Transverse colon (tissue), 4 donors: ENCODE results near the gene PSMA3. TPM values are rescaled to one million over a fixed set of nuclear protein-coding genes. Genes with fewer than 3 reads are reported as not detected.

Source experiments
- DNase-seq: peaks from one replicate; pipeline ENCODE4 v3.0.0-alpha.2; 2019
- H3K27ac ChIP-seq, 4 donors: fragments of 200-600 bp; sonication (generic); 2 replicates each; pipeline ENCODE4 v1.5.1; 2016 to 2018; ENCODE audit warnings: inconsistent platforms in 4 of 4
- H3K27me3 ChIP-seq: fragments of 200-600 bp; sonication (generic); 2 replicates; pipeline ENCODE4 v1.5.1; 2017; ENCODE audit warnings: inconsistent platforms
- H3K36me3 ChIP-seq, 4 donors: fragments of 200-600 bp; sonication (generic); 2 replicates each; pipeline ENCODE4 v1.5.1; 2017 to 2019; ENCODE audit warnings: inconsistent platforms in 4 of 4
- H3K4me1 ChIP-seq, 4 donors: fragments of 200-600 bp; sonication (generic); 2 replicates each; pipeline ENCODE4 v1.5.1; 2017 to 2020; ENCODE audit warnings: inconsistent platforms in 4 of 4
- H3K4me3 ChIP-seq, 4 donors: fragments of 200-600 bp; sonication (generic); 1 replicate in 1 of 4; 2 replicates in 3 of 4; pipeline versions ENCODE4 v1.5.1 to v1.6.1; 2017 to 2019; ENCODE audit warnings: inconsistent platforms in 4 of 4
- H3K9me3 ChIP-seq, 2 donors: fragments of 200-600 bp; sonication (generic); 2 replicates each; pipeline ENCODE4 v1.5.1; 2017 to 2019; ENCODE audit warnings: inconsistent platforms in 2 of 2
- EP300 ChIP-seq: sonication (generic); formaldehyde crosslinking; IDR thresholded peaks from one replicate; pipeline ENCODE4 v1.6.1; 2017; ENCODE audit warnings: antibody characterized with exemption, low read depth
- POLR2A ChIP-seq: fragments of 450-650 bp; IDR thresholded peaks from one replicate; pipeline ENCODE4 v1.6.1; 2016; ENCODE audit warnings: antibody characterized with exemption, mild to moderate bottlenecking, moderate library complexity
- POLR2AphosphoS5 ChIP-seq, 3 donors: sonication (generic); formaldehyde crosslinking; IDR thresholded peaks; one replicate each; pipeline ENCODE4 v1.6.1; 2016; ENCODE audit warnings: antibody characterized with exemption in 3 of 3
- WGBS, 2 donors: methylation state at CpG; one replicate each; pipeline ENCODE4 v1.1.5; 2018; ENCODE audit warnings: low coverage in 1 of 2; 5-methylcytosine and 5-hydroxymethylcytosine counted together
- in situ Hi-C, 4 donors: fragments of 200-750 bp; cut with MboI; loops; one replicate each; pipeline versions ENCODE4 v1.15.0 to v1.15.1; 2017; ENCODE audit warnings: low sequenced_read_pairs in 3 of 4, low pct_ligation_motif_present in 1 of 4, low pct_unique_long_range_greater_than_20kb in 1 of 4
- intact Hi-C: fragments of 100-400 bp; cut with DNase I; formaldehyde crosslinking; loops from one replicate; pipeline ENCODE4 v1.15.1; 2023; ENCODE audit warnings: low total_unique reads
- total RNA-seq, 4 donors: library from RNA; depleted of rRNA; stranded (reverse); fragments of >200 nt; gene quantifications; one replicate each; pipeline ENCODE4 v1.1.0, GENCODE V29; 2016
- TF ChIP-seq, protein P1 (sequence below), 5 experiments: fragments of 200-600 bp in 3 of 5; fragments of 450-650 bp in 2 of 5; sonication (generic) in 3 of 5; IDR thresholded peaks; 1 replicate in 2 of 5; 2 replicates in 3 of 5; pipeline ENCODE4 v1.5.1; 2016 to 2017; ENCODE audit warnings: antibody characterized with exemption in 5 of 5, inconsistent platforms in 3 of 5, mild to moderate bottlenecking in 2 of 5, moderate library complexity in 1 of 5

The PSMA3 gene
- total RNA-seq, 4 donors from 2014 or later, result 38.5 to 87.3 (median 80.3) TPM

DNA sequence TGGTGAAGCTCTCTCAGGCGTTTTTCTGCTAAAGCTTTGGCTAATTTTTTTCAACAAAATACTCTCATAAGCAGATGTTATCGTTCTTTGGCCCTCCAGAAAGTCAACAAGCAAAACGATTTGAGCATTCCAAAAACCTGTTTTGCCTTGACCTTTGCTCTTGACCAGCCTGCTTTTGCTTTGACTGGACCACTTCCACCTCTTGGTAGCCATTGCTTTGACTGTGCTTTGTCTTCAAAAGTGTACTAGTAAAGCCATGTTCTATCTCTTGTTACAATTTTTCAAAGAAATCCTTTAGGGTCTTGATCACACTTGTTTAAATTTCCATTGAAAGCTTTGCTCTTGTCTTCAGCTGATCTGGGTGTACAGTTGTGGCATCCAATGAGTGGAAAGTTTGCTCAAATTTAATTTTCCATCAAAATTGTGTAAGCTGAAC is 43.0 kb downstream of the PSMA3 start:
- Histone ChIP-seq H3K4me3 (no peak overlapping the region), H3K36me3 (peaks cover 0 to 56% (median 20%) of the 10 kb centered on the region in 4 donors), H3K27ac (no peak overlapping the region), H3K4me1 (peaks cover 7 to 37% (median 9%) of the 10 kb centered on the region in 4 donors), H3K27me3 (no peaks in the 10 kb centered on the region), H3K9me3 (no peaks in the 10 kb centered on the region)
- DNase-seq, result no peak
- in situ Hi-C loops, result no loop called here
- intact Hi-C loops, result no loop called here
- 58 to 100% methylated on average over 1 to 3 of the region's 3 CpGs for WGBS, 2 donors
- TF ChIP-seq, protein P1, sequence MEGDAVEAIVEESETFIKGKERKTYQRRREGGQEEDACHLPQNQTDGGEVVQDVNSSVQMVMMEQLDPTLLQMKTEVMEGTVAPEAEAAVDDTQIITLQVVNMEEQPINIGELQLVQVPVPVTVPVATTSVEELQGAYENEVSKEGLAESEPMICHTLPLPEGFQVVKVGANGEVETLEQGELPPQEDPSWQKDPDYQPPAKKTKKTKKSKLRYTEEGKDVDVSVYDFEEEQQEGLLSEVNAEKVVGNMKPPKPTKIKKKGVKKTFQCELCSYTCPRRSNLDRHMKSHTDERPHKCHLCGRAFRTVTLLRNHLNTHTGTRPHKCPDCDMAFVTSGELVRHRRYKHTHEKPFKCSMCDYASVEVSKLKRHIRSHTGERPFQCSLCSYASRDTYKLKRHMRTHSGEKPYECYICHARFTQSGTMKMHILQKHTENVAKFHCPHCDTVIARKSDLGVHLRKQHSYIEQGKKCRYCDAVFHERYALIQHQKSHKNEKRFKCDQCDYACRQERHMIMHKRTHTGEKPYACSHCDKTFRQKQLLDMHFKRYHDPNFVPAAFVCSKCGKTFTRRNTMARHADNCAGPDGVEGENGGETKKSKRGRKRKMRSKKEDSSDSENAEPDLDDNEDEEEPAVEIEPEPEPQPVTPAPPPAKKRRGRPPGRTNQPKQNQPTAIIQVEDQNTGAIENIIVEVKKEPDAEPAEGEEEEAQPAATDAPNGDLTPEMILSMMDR (IDR thresholded peaks at IDR 0.05), result no peak
- no peak for TF ChIP-seq POLR2A
- TF ChIP-seq POLR2AphosphoS5 (IDR thresholded peaks at IDR 0.05), result no peak
- TF ChIP-seq EP300, result no peak

DNA sequence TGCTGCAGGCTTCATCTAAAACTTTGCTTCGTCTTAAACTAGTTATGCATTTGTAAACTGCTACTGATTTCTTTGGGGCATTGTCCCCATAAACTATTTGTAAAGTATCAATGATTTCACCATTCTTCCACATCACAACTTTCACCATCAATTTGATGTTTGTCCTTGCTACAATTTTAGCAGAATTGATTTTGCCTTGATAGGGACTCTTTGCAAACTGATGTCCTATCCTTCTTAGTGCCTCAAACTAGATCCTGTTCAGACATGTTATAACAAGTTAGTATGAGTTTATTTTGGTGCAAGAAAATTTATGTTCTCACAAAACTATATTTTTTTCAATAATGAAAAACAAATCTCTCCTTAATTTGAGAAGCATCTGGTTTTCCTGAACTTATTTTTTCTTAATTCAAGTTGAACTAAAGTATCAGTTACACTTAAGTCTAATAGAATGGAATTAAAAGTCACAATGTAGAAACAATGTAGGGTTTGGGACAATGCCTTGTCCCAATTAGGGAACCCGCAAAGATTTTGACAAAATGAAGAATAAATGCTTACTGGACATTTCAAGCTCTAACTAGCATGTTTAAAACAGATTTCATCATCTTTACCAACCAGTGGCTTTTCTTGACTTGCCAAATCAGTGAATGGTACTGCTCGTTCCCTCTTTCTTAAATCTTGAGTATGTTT is 43.6 kb downstream of the PSMA3 start:
- Histone ChIP-seq H3K9me3 (no peaks in the 10 kb centered on the region), H3K27me3 (no peaks in the 10 kb centered on the region), H3K27ac (no peak overlapping the region), H3K4me1 (peaks cover 2 to 30% (median 6%) of the 10 kb centered on the region in 4 donors), H3K36me3 (peaks cover 0 to 60% (median 24%) of the 10 kb centered on the region in 4 donors), H3K4me3 (no peak overlapping the region)
- intact Hi-C loops (no loop called here), in situ Hi-C loops (no loop called here)
- no peak for DNase-seq
- WGBS, 2 donors, result 60 to 80% methylated on average over 3 of the region's 3 CpGs
- TF ChIP-seq POLR2AphosphoS5 (IDR thresholded peaks at IDR 0.05), result no peak
- TF ChIP-seq EP300, result no peak

DNA sequence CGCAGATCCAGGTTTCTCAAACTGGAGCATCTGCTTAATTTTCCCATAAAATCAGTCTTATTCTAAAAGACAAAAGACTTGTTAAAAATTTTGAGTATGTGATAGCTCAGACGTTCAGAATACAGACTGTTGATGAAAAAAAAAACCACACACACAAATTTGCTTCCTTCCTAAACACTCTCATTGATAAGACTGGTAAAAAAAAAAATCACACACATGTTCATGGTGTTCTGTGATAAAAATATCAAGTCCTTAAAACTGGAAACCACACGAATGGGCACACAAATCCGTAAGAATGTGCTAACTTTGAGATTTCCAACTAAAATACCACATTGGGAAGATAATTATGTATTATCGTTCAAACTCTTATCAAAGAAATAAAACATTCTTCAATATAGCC is 47.0 kb downstream of the PSMA3 start:
- Histone ChIP-seq H3K36me3 (peaks cover 0 to 43% (median 16%) of the 10 kb centered on the region in 4 donors), H3K9me3 (no peaks in the 10 kb centered on the region), H3K4me1 (peaks cover 4 to 32% (median 9%) of the 10 kb centered on the region in 4 donors), H3K27me3 (no peaks in the 10 kb centered on the region), H3K27ac (no peak overlapping the region), H3K4me3 (no peak overlapping the region)
- DNase-seq, result no peak
- TF ChIP-seq, protein P1 (IDR thresholded peaks at IDR 0.05), result no peak
- in situ Hi-C loops, result loop anchor here in 2 of 4 donors (10.0 kb wide), 1 partner anchor 47 kb away; the partner anchor contains the start of gene PSMA3 (in 2 of the 2)
- intact Hi-C loops, result loop anchor here (10.0 kb wide), 1 partner anchor 47 kb away; the partner anchor contains the start of gene PSMA3
- 68 to 69% methylated on average over 5 of the region's 5 CpGs for WGBS, 2 donors

DNA sequence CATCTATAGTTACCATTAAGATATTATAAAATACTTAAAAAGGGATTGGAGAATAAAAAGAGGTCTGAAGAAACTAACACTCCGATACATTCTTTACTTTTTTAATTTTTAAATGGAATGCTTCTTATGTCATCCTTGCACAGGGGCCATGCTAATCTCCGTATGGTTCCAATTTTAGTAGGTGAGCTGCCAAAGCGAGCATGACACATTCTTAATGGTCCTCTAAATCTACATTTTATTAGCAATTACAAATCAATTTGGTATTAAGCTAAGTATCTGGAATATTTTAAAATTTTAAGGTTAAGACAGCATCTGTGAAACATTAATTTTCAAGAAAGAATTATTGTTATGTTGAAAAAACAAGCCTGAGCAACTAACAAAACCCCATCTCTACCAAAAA is 47.5 kb downstream of the PSMA3 start:
- DNase-seq, result no peak
- TF ChIP-seq POLR2A, result no peak
- no peak for TF ChIP-seq EP300
- no peak for TF ChIP-seq POLR2AphosphoS5 (IDR thresholded peaks at IDR 0.05)
- TF ChIP-seq, protein P1 (IDR thresholded peaks at IDR 0.05), result no peak
- WGBS, 2 donors, result 85 to 93% methylated on average over 3 of the region's 3 CpGs
- peaks cover 4 to 35% (median 11%) of the 10 kb centered on the region in 4 donors for H3K4me1 ChIP-seq
- H3K9me3 ChIP-seq, result no peaks in the 10 kb centered on the region
- H3K36me3 ChIP-seq, result peaks cover 0 to 39% (median 16%) of the 10 kb centered on the region in 4 donors
- no peaks in the 10 kb centered on the region for H3K27me3 ChIP-seq
- in situ Hi-C loops (loop anchor here in 2 of 4 donors (10.0 kb wide), 1 partner anchor 47 kb away; the partner anchor contains the start of gene PSMA3 (in 2 of the 2)), intact Hi-C loops (loop anchor here (10.0 kb wide), 1 partner anchor 47 kb away; the partner anchor contains the start of gene PSMA3)
- H3K4me3 ChIP-seq, result no peak overlapping the region
- no peak overlapping the region for H3K27ac ChIP-seq
